ENCODE measurements around the gene CFAP73.

CFAP73 gene

DNA sequence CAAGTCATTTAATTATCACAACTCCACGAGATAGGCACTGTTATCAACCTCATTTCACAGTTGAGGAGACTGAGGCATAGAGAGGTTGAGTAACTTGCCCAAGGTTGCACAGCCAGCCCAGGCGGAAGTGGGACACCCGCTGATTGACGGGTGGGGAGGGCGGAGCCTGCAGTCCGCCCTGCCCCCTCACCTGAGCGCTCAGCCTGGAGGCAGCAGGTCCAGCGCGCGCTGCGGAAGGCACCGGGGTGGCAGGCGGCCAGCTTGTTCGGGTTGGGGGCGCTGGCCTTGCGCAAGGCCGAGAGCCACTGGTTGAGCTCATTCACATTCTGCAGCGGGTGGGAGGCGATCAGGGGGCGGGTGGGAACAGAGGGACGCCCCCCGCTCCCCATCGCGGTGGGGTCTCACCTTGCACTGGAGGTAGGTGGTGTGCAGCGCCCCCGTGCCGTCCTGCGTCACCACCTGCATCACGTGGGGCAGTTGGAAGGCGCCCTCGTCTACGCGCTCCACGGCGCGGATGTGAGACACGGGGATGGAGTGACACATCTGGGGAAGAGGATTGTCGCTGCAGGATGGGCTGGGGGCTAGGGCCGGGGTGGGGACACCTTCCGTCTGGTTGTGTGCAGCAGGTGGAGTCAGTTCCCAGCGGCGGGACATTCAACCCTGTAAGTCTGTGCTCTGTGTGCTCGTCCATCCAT, 45.6 kb upstream of the CFAP73 start:
- H3K4me3 ChIP-seq (ENCODE audit: low read depth, low read length): no peak overlapping the region
- TF ChIP-seq, protein P1, sequence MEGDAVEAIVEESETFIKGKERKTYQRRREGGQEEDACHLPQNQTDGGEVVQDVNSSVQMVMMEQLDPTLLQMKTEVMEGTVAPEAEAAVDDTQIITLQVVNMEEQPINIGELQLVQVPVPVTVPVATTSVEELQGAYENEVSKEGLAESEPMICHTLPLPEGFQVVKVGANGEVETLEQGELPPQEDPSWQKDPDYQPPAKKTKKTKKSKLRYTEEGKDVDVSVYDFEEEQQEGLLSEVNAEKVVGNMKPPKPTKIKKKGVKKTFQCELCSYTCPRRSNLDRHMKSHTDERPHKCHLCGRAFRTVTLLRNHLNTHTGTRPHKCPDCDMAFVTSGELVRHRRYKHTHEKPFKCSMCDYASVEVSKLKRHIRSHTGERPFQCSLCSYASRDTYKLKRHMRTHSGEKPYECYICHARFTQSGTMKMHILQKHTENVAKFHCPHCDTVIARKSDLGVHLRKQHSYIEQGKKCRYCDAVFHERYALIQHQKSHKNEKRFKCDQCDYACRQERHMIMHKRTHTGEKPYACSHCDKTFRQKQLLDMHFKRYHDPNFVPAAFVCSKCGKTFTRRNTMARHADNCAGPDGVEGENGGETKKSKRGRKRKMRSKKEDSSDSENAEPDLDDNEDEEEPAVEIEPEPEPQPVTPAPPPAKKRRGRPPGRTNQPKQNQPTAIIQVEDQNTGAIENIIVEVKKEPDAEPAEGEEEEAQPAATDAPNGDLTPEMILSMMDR (IDR thresholded peaks at IDR 0.05): no peak
- peaks cover 3% of the 10 kb centered on the region for H3K79me2 ChIP-seq
- no peak overlapping the region for H3K9ac ChIP-seq
- H3K4me2 ChIP-seq (ENCODE audit: low read length): no peak overlapping the region
- no peak overlapping the region for H2AFZ ChIP-seq
- peaks cover 4% of the 10 kb centered on the region for H3K4me1 ChIP-seq
- no peaks in the 10 kb centered on the region for H3K36me3 ChIP-seq (ENCODE audit: control insufficient read depth, insufficient read depth, low read length)
- H3K27ac ChIP-seq: no peak overlapping the region
- no peaks in the 10 kb centered on the region for H3K27me3 ChIP-seq (ENCODE audit: control insufficient read depth, insufficient read depth, low read length)
- no peaks in the 10 kb centered on the region for H3K9me3 ChIP-seq (ENCODE audit: control insufficient read depth, low read length)

- Histone ChIP-seq H3K9ac (no peak overlapping the region), H3K27me3 (ENCODE audit: control insufficient read depth, insufficient read depth, low read length) (no peaks in the 10 kb centered on the region), H3K36me3 (ENCODE audit: control insufficient read depth, insufficient read depth, low read length) (no peaks in the 10 kb centered on the region), H2AFZ (no peak overlapping the region), H3K27ac (no peak overlapping the region), H3K4me3 (ENCODE audit: low read depth, low read length) (no peak overlapping the region), H3K79me2 (peaks cover 3% of the 10 kb centered on the region), H3K4me2 (ENCODE audit: low read length) (no peak overlapping the region), H3K9me3 (ENCODE audit: control insufficient read depth, low read length) (no peaks in the 10 kb centered on the region), H3K4me1 (peaks cover 8% of the 10 kb centered on the region)
- TF ChIP-seq, protein P1 (IDR thresholded peaks at IDR 0.05): no peak
Observed at GRCh38 chr12:113104953-113105510, 44.5 kb upstream of the CFAP73 start.

GRCh38 chr12:113105606-113106271, 43.8 kb upstream of the CFAP73 start:
- Histone ChIP-seq H3K27ac (no peak overlapping the region), H3K9ac (no peak overlapping the region), H3K27me3 (ENCODE audit: control insufficient read depth, insufficient read depth, low read length) (no peaks in the 10 kb centered on the region), H3K36me3 (ENCODE audit: control insufficient read depth, insufficient read depth, low read length) (no peaks in the 10 kb centered on the region), H3K4me3 (ENCODE audit: low read depth, low read length) (no peak overlapping the region), H3K4me1 (peaks cover 8% of the 10 kb centered on the region), H3K4me2 (ENCODE audit: low read length) (no peak overlapping the region), H2AFZ (no peak overlapping the region), H3K9me3 (ENCODE audit: control insufficient read depth, low read length) (no peaks in the 10 kb centered on the region), H3K79me2 (peaks cover 3% of the 10 kb centered on the region)
- TF ChIP-seq, protein P1 (IDR thresholded peaks at IDR 0.05): no peak

- Histone ChIP-seq H3K27me3 (ENCODE audit: control insufficient read depth, insufficient read depth, low read length) (no peaks in the 10 kb centered on the region), H3K9me3 (ENCODE audit: control insufficient read depth, low read length) (no peaks in the 10 kb centered on the region), H3K4me3 (ENCODE audit: low read depth, low read length) (no peak overlapping the region), H3K9ac (no peak overlapping the region), H3K4me2 (ENCODE audit: low read length) (no peak overlapping the region), H3K79me2 (peaks cover 3% of the 10 kb centered on the region), H3K27ac (no peak overlapping the region), H2AFZ (no peak overlapping the region), H3K4me1 (peaks cover 8% of the 10 kb centered on the region), H3K36me3 (ENCODE audit: control insufficient read depth, insufficient read depth, low read length) (no peaks in the 10 kb centered on the region)
- TF ChIP-seq, protein P1 (IDR thresholded peaks at IDR 0.05): no peak
Observed at GRCh38 chr12:113106361-113106760, 43.2 kb upstream of the CFAP73 start.

Measured in parathyroid adenoma (tissue), 2 donors.